ENCODE results near the gene ZSCAN12.

- TF ChIP-seq CTCF (conservative IDR thresholded peaks at IDR 0.05 in 1 of 2, IDR thresholded peaks at IDR 0.05 in 1 of 2; ENCODE audit: low read depth in 1 of 2, low read length in 2 of 2) (no peak), EZH2 (IDR thresholded peaks at IDR 0.05; ENCODE audit: low read length, missing control alignments) (no peak)
Observed at GRCh38 chr6:28442586-28442985, 43.0 kb upstream of the ZSCAN12 start.
